ENCODE results near the gene ATL2. TPM values are rescaled to one million over a fixed set of nuclear protein-coding genes. Genes with fewer than 3 reads are reported as not detected.

Gene ATL2
- total RNA-seq: 62.1 and 70.7 TPM in 2 replicates
- polyA plus RNA-seq: 24.4 and 26.5 TPM in 2 replicates
- 14.7 and 18.2 TPM in 2 replicates for polyA plus RNA-seq (2012)
- 1.6 and 3.6 TPM in 2 replicates for polyA minus RNA-seq (ENCODE audit: low replicate concordance)

DNA sequence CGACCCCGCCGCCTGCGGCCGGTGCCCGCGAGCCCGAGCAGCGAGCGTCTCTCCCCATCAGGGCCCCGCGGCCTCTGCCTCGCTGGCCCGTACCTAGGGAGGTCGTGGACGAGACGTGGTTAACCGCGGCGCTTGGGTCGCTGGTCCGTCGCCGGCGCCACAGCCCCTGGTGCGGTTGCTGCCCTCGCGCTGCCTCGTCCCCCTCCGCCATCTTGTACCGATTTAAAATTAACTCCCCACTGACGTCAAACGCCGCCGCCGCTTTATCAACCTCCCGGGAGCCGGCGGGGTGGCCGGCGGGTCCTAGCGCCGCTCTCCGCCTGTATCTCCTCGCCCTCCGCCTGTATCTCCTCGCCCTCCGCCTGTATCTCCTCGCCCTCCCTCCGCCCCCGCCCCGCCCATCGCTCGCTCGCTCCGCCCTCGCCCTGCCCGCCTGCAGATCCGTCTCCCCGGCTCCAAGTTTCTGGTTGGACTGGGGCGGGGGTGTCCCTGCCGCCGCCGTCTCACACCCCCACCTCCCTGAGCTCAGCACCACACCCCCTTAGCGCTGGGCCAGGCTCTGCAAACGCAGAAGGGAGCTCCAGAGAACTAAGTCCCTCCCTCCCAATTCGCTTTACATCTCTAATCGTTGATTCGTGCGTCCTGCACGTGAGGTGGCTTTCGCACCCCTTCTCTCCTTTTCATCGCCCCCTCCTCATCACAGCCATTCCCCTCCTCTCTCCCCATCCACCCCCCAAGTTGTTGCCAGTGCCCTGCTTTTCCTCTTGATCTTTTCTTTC lies at the start of gene ATL2:
Gene ATL2, minus strand, starts transcription at position 224 of the 779 bp plus-strand sequence. Its CDS starts 13 bp downstream, at position 211.
- H3K36me3 ChIP-seq (ENCODE audit: control insufficient read depth, insufficient read depth, low read length): no peaks in the 10 kb centered on the region
- H3K4me2 ChIP-seq (ENCODE audit: extremely low read depth, insufficient read depth, low read length): peak within 1 kb of the TSS; percentile 89
- H3K9me3 ChIP-seq (ENCODE audit: control insufficient read depth, insufficient read depth, low read depth, low read length): no peaks in the 10 kb centered on the region
- H3K27me3 ChIP-seq (ENCODE audit: control insufficient read depth, insufficient read depth, low read length): no peaks in the 10 kb centered on the region
- H3K4me1 ChIP-seq (ENCODE audit: control insufficient read depth, extremely low read depth, insufficient read depth, low read length): no peaks in the 10 kb centered on the region
- H2AFZ ChIP-seq (ENCODE audit: low read length): peak within 1 kb of the TSS; percentile 88
- no peaks in the 10 kb centered on the region for H4K20me1 ChIP-seq (ENCODE audit: control insufficient read depth, extremely low read depth, insufficient read depth, low read length)
- DNase-seq (ENCODE audit: low read depth in 2 of 2): peak; percentile 94 to 96
- H3K27ac ChIP-seq (ENCODE audit: insufficient read depth, low read length): peak within 1 kb of the TSS; percentile 89
- peak within 1 kb of the TSS; percentile 80 to 94 (median 84) for H3K4me3 ChIP-seq (replicated peaks in 1 of 4; ENCODE audit: control extremely low read depth in 1 of 4, insufficient read depth in 1 of 4, low read depth in 3 of 4, low read length in 4 of 4)
- peak within 1 kb of the TSS; percentile 98 for H3K9ac ChIP-seq (ENCODE audit: insufficient read depth, low read length)
- TF ChIP-seq EZH2 (IDR thresholded peaks at IDR 0.05; ENCODE audit: low read length, missing control alignments): no peak
- TF ChIP-seq, protein P1, sequence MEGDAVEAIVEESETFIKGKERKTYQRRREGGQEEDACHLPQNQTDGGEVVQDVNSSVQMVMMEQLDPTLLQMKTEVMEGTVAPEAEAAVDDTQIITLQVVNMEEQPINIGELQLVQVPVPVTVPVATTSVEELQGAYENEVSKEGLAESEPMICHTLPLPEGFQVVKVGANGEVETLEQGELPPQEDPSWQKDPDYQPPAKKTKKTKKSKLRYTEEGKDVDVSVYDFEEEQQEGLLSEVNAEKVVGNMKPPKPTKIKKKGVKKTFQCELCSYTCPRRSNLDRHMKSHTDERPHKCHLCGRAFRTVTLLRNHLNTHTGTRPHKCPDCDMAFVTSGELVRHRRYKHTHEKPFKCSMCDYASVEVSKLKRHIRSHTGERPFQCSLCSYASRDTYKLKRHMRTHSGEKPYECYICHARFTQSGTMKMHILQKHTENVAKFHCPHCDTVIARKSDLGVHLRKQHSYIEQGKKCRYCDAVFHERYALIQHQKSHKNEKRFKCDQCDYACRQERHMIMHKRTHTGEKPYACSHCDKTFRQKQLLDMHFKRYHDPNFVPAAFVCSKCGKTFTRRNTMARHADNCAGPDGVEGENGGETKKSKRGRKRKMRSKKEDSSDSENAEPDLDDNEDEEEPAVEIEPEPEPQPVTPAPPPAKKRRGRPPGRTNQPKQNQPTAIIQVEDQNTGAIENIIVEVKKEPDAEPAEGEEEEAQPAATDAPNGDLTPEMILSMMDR (conservative IDR thresholded peaks at IDR 0.05 in 1 of 2, IDR thresholded peaks at IDR 0.05 in 1 of 2; ENCODE audit: low read depth in 1 of 2, low read length in 2 of 2): no peak
- H3K79me2 ChIP-seq (ENCODE audit: control insufficient read depth, insufficient read depth, low read length): peaks cover 43% of the 10 kb centered on the region

DNA sequence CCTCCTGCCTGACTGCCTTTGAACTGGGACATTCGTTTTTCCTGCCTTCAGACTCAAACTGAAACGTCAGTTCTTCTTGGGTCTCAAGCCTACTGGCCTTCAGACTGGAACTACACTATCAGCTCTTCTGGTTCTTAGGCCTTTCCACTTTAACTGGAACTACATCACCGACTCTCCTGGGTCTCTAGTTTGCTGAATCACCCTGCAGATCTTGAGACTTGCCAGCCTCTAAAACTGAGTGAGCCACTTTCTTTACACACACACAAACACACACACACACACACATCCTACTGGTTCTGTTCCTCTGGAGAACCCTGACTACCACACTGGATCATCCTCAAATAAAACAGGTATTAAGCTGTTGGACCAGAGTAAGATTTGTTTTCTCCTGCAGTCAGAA lies 46.7 kb upstream of the ATL2 start:
- Histone ChIP-seq H3K27me3 (ENCODE audit: control insufficient read depth, insufficient read depth, low read length) (peaks cover 1% of the 10 kb centered on the region), H3K4me2 (ENCODE audit: extremely low read depth, insufficient read depth, low read length) (no peak overlapping the region), H3K9me3 (ENCODE audit: control insufficient read depth, insufficient read depth, low read depth, low read length) (no peaks in the 10 kb centered on the region), H3K36me3 (ENCODE audit: control insufficient read depth, insufficient read depth, low read length) (no peaks in the 10 kb centered on the region), H3K27ac (ENCODE audit: insufficient read depth, low read length) (no peak overlapping the region), H2AFZ (ENCODE audit: low read length) (no peak overlapping the region), H4K20me1 (ENCODE audit: control insufficient read depth, extremely low read depth, insufficient read depth, low read length) (no peaks in the 10 kb centered on the region), H3K4me3 (replicated peaks in 1 of 4; ENCODE audit: control extremely low read depth in 1 of 4, insufficient read depth in 1 of 4, low read depth in 3 of 4, low read length in 4 of 4) (no peak overlapping the region), H3K9ac (ENCODE audit: insufficient read depth, low read length) (no peak overlapping the region), H3K4me1 (ENCODE audit: control insufficient read depth, extremely low read depth, insufficient read depth, low read length) (no peaks in the 10 kb centered on the region), H3K79me2 (ENCODE audit: control insufficient read depth, insufficient read depth, low read length) (no peaks in the 10 kb centered on the region)
- no peak for DNase-seq (ENCODE audit: low read depth in 2 of 2)
- TF ChIP-seq, protein P1 (conservative IDR thresholded peaks at IDR 0.05 in 1 of 2, IDR thresholded peaks at IDR 0.05 in 1 of 2; ENCODE audit: low read depth in 1 of 2, low read length in 2 of 2): no peak

DNA sequence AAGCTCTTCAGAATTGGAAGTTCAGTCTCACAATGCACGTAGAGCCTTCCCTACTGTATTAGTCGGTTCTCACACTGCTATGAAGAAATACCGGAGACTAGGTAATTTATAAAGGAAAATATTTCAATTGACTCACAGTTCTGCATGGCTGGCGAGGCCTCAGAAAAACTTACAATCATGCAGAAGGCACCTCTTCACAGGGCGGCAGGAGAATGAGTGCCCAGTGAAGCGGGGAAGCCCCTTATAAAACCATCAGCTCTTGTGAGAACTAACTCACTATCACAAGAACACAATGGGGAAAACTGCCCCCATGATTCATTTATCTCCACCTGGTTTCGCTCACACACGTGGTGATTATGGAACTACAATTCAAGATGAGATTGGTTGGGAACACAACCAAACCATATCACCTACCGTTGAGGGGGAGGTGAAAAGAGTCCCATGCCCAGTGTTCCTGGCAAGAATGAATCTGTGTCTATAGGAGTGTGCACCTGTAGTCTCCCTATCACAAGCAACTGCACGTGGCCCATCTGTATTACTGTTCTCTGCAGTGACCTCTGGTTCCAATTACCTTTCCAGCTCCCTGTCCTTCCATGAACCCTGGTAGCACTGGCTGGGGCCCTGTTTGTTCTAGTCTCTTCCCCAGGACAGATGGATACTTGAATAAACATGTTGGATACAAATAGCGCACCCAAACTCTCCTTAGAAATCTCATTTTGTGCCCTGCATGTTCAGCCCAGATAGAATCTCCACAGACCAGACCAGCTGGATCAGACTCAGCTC lies 44.4 kb upstream of the ATL2 start:
- Histone ChIP-seq H4K20me1 (ENCODE audit: control insufficient read depth, extremely low read depth, insufficient read depth, low read length) (no peaks in the 10 kb centered on the region), H3K4me3 (replicated peaks in 1 of 4; ENCODE audit: control extremely low read depth in 1 of 4, insufficient read depth in 1 of 4, low read depth in 3 of 4, low read length in 4 of 4) (no peak overlapping the region), H3K9ac (ENCODE audit: insufficient read depth, low read length) (no peak overlapping the region), H3K36me3 (ENCODE audit: control insufficient read depth, insufficient read depth, low read length) (no peaks in the 10 kb centered on the region), H3K9me3 (ENCODE audit: control insufficient read depth, insufficient read depth, low read depth, low read length) (no peaks in the 10 kb centered on the region), H3K79me2 (ENCODE audit: control insufficient read depth, insufficient read depth, low read length) (no peaks in the 10 kb centered on the region), H3K4me2 (ENCODE audit: extremely low read depth, insufficient read depth, low read length) (no peak overlapping the region), H3K4me1 (ENCODE audit: control insufficient read depth, extremely low read depth, insufficient read depth, low read length) (no peaks in the 10 kb centered on the region), H3K27me3 (ENCODE audit: control insufficient read depth, insufficient read depth, low read length) (peaks cover 5% of the 10 kb centered on the region), H2AFZ (ENCODE audit: low read length) (no peak overlapping the region), H3K27ac (ENCODE audit: insufficient read depth, low read length) (no peak overlapping the region)
- TF ChIP-seq, protein P1 (conservative IDR thresholded peaks at IDR 0.05 in 1 of 2, IDR thresholded peaks at IDR 0.05 in 1 of 2; ENCODE audit: low read depth in 1 of 2, low read length in 2 of 2): no peak
- no peak for TF ChIP-seq EZH2 (IDR thresholded peaks at IDR 0.05; ENCODE audit: low read length, missing control alignments)
- DNase-seq (ENCODE audit: low read depth in 2 of 2): no peak

Measured in fibroblast of lung (primary cell).